Liver (tissue), 9 donors: ENCODE results near the gene CIB4. TPM values are rescaled to one million over a fixed set of nuclear protein-coding genes. Genes with fewer than 3 reads are reported as not detected.
A peak's percentile ranks its signal among the peaks of the same experiment; 100 is the strongest.

Experiments
- DNase-seq: peaks from one replicate; pipeline ENCODE4 v3.0.0-alpha.2; 2017; ENCODE audit warnings: low spot score
- H3K27ac ChIP-seq, 2 donors: one replicate each; pipeline ENCODE4 v1.7.0; 2013; ENCODE audit warnings: inconsistent platforms in 2 of 2, low read length in 2 of 2, control low read depth in 1 of 2, low read depth in 1 of 2, mild to moderate bottlenecking in 1 of 2
- H3K27me3 ChIP-seq, 4 donors: one replicate each; pipeline versions ENCODE4 v1.6.1 to v1.7.0; 2013; ENCODE audit warnings: low read length in 3 of 4, inconsistent platforms in 1 of 4, mild to moderate bottlenecking in 1 of 4, moderate library complexity in 1 of 4; ENCODE audit not compliant: control insufficient read depth in 4 of 4, insufficient read depth in 4 of 4
- H3K36me3 ChIP-seq, 4 donors: one replicate each; pipeline versions ENCODE4 v1.6.1 to v1.7.0; 2013; ENCODE audit warnings: low read length in 3 of 4, mild to moderate bottlenecking in 3 of 4, low read depth in 1 of 4, moderate library complexity in 1 of 4; ENCODE audit not compliant: control insufficient read depth in 4 of 4, insufficient read depth in 3 of 4
- H3K4me1 ChIP-seq, 4 donors: one replicate each; pipeline versions ENCODE4 v1.6.1 to v1.7.0; 2013; ENCODE audit warnings: low read length in 3 of 4, mild to moderate bottlenecking in 3 of 4, moderate library complexity in 1 of 4; ENCODE audit not compliant: control insufficient read depth in 4 of 4, insufficient read depth in 4 of 4
- H3K4me3 ChIP-seq, 3 donors: one replicate each; pipeline versions ENCODE4 v1.6.1 to v1.7.0; 2013; ENCODE audit warnings: low read length in 3 of 3, control low read depth in 1 of 3, low read depth in 1 of 3, mild to moderate bottlenecking in 1 of 3
- H3K9ac ChIP-seq, 2 donors: one replicate each; pipeline ENCODE4 v1.7.0; 2013; ENCODE audit warnings: low read length in 2 of 2, mild to moderate bottlenecking in 2 of 2, moderate library complexity in 2 of 2, control low read depth in 1 of 2, low read depth in 1 of 2
- H3K9me3 ChIP-seq, 4 donors: one replicate each; pipeline versions ENCODE4 v1.6.1 to v1.7.0; 2013; ENCODE audit warnings: low read length in 3 of 4; ENCODE audit not compliant: control insufficient read depth in 4 of 4
- CTCF ChIP-seq: fragments of 150-350 bp; IDR thresholded peaks from 2 replicates; pipeline ENCODE4 v1.5.1; 2017; ENCODE audit warnings: improper control_type of control experiment, low read depth, low read length; ENCODE audit not compliant: missing input control
- EGR1 ChIP-seq, 2 donors: IDR thresholded peaks; 2 replicates each; pipeline ENCODE4 v1.6.1; 2016 to 2018; ENCODE audit warnings: antibody characterized with exemption in 2 of 2, low read depth in 2 of 2
- FOXA1 ChIP-seq: IDR thresholded peaks from 2 replicates; pipeline ENCODE4 v1.6.1; 2016; ENCODE audit warnings: antibody characterized with exemption
- FOXA2 ChIP-seq: IDR thresholded peaks from 2 replicates; pipeline ENCODE4 v1.6.1; 2016; ENCODE audit warnings: antibody characterized with exemption
- GABPA ChIP-seq, 2 donors: IDR thresholded peaks in 1 of 2; conservative IDR thresholded peaks in 1 of 2; 2 replicates each; pipeline ENCODE4 v1.6.1; 2016; ENCODE audit warnings: antibody characterized with exemption in 2 of 2, mild to moderate bottlenecking in 1 of 2, moderate library complexity in 1 of 2
- HNF4A ChIP-seq, 2 donors: conservative IDR thresholded peaks; 2 replicates each; pipeline ENCODE4 v1.6.1; 2016; ENCODE audit warnings: antibody characterized with exemption in 2 of 2, mild to moderate bottlenecking in 2 of 2
- HNF4G ChIP-seq: IDR thresholded peaks from 2 replicates; pipeline ENCODE4 v1.6.1; 2016; ENCODE audit warnings: antibody characterized with exemption
- NR2F2 ChIP-seq: IDR thresholded peaks from 2 replicates; pipeline ENCODE4 v1.6.1; 2016; ENCODE audit warnings: antibody characterized with exemption
- RAD21 ChIP-seq, 2 donors: IDR thresholded peaks; 2 replicates each; pipeline ENCODE4 v1.6.1; 2016; ENCODE audit warnings: antibody characterized with exemption in 2 of 2, mild to moderate bottlenecking in 2 of 2
- RXRA ChIP-seq, 2 donors: IDR thresholded peaks; 2 replicates each; pipeline ENCODE4 v1.6.1; 2017 to 2018; ENCODE audit warnings: antibody characterized with exemption in 2 of 2, mild to moderate bottlenecking in 1 of 2
- YY1 ChIP-seq: IDR thresholded peaks from 2 replicates; pipeline ENCODE4 v1.6.1; 2016; ENCODE audit warnings: antibody characterized with exemption, mild to moderate bottlenecking
- WGBS: extraction: QIAGEN DNeasy Blood & Tissue Kit; methylation state at CpG from one replicate; pipeline ENCODE4 v1.1.7; 2013; 5-methylcytosine and 5-hydroxymethylcytosine counted together
- polyA plus RNA-seq, 2 donors: library from polyadenylated mRNA; stranded (reverse) in 1 of 2; unstranded in 1 of 2; fragments of 200-250 nt in 1 of 2; fragments of >200 nt in 1 of 2; fragmentation: Nextera tagmentation in 1 of 2; extraction: Ambion mirVana in 1 of 2; gene quantifications; one replicate each; pipeline versions ENCODE4 v1.2.1 to v1.2.3, GENCODE V29; 2013 to 2015
- total RNA-seq, 2 donors: library from RNA; depleted of rRNA; stranded (reverse); fragments of >200 nt; gene quantifications; one replicate each; pipeline ENCODE4 v1.2.3, GENCODE V29; 2014
- TF ChIP-seq, protein P1 (sequence below): IDR thresholded peaks from 2 replicates; pipeline ENCODE4 v1.6.1; 2016; ENCODE audit warnings: antibody characterized with exemption
- TF ChIP-seq, protein P2 (sequence below): IDR thresholded peaks from 2 replicates; pipeline ENCODE4 v1.6.1; 2016; ENCODE audit warnings: antibody characterized with exemption, mild to moderate bottlenecking
- TF ChIP-seq, protein P3 (sequence below): IDR thresholded peaks from 2 replicates; pipeline ENCODE4 v1.6.1; 2016; ENCODE audit warnings: antibody characterized with exemption
- donor health status: healthy.
- donor health status: healthy.
- donor health status: healthy.
- donor health status: healthy.
- donor health status: healthy.

CIB4 gene
- total and polyA plus RNA-seq, 4 donors: not detected

GRCh38 chr2:26650713-26651469 lies 9.7 kb upstream of the CIB4 start:
- H3K9me3 ChIP-seq: no peaks in the 10 kb centered on the region
- H3K9ac ChIP-seq: no peak overlapping the region
- no peak overlapping the region for H3K4me3 ChIP-seq
- peak; percentile 17 for DNase-seq
- no peaks in the 10 kb centered on the region for H3K36me3 ChIP-seq
- WGBS: 81% methylated on average over 12 of the region's 12 CpGs
- H3K27me3 ChIP-seq: peaks cover 0 to 9% (median 0%) of the 10 kb centered on the region in 4 donors
- no peaks in the 10 kb centered on the region for H3K4me1 ChIP-seq
- TF ChIP-seq YY1 (no peak), RXRA (IDR thresholded peaks at IDR 0.05) (no peak)
- no peak overlapping the region for H3K27ac ChIP-seq

DNA sequence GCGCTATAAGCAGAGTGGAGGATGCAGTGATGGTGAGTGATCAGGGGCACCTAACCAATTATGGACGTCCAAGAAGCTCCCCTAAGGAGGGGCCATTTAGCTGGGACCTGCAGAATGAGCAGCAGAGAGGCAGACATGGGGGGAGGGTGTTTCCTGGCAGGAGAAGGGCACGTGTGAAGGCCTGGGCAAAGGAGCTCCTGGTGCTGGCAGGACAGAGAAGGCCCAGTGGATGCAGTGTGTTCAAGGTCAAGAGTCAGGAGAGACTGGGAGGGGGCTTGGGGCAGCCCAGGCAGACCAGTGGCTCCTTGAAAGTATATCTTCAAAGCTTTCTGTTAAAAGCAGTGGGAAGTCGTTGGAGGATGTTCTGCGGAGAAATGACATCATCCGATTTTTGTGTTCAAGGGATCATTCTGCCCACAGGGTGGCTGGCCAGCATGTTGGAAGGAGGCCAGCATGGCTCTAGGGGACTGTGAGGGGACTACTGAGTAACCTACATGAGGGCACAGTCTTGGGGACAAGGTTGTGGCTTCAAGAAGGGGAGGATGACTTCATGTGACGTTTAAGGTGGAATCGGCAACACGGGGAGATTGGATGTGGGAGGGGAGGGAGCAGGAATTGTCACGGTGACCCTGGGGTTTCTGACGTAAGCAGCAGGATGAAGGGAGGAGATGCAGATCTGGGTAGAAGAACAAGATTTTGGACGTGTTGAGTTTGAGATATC lies 9.0 kb upstream of the CIB4 start:
- Histone ChIP-seq H3K4me1 (no peaks in the 10 kb centered on the region), H3K9me3 (no peaks in the 10 kb centered on the region), H3K9ac (no peak overlapping the region), H3K36me3 (no peaks in the 10 kb centered on the region), H3K27me3 (peaks cover 0 to 12% (median 0%) of the 10 kb centered on the region in 4 donors), H3K4me3 (no peak overlapping the region), H3K27ac (no peak overlapping the region)
- 73% methylated on average over 12 of the region's 12 CpGs for WGBS
- TF ChIP-seq, protein P1, sequence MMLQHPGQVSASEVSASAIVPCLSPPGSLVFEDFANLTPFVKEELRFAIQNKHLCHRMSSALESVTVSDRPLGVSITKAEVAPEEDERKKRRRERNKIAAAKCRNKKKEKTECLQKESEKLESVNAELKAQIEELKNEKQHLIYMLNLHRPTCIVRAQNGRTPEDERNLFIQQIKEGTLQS: no peak
- no peak for TF ChIP-seq FOXA1
- TF ChIP-seq NR2F2: no peak
- TF ChIP-seq, protein P2, sequence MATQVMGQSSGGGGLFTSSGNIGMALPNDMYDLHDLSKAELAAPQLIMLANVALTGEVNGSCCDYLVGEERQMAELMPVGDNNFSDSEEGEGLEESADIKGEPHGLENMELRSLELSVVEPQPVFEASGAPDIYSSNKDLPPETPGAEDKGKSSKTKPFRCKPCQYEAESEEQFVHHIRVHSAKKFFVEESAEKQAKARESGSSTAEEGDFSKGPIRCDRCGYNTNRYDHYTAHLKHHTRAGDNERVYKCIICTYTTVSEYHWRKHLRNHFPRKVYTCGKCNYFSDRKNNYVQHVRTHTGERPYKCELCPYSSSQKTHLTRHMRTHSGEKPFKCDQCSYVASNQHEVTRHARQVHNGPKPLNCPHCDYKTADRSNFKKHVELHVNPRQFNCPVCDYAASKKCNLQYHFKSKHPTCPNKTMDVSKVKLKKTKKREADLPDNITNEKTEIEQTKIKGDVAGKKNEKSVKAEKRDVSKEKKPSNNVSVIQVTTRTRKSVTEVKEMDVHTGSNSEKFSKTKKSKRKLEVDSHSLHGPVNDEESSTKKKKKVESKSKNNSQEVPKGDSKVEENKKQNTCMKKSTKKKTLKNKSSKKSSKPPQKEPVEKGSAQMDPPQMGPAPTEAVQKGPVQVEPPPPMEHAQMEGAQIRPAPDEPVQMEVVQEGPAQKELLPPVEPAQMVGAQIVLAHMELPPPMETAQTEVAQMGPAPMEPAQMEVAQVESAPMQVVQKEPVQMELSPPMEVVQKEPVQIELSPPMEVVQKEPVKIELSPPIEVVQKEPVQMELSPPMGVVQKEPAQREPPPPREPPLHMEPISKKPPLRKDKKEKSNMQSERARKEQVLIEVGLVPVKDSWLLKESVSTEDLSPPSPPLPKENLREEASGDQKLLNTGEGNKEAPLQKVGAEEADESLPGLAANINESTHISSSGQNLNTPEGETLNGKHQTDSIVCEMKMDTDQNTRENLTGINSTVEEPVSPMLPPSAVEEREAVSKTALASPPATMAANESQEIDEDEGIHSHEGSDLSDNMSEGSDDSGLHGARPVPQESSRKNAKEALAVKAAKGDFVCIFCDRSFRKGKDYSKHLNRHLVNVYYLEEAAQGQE: no peak
- no peak for TF ChIP-seq GABPA (IDR thresholded peaks at IDR 0.05 in 1 of 2, conservative IDR thresholded peaks at IDR 0.05 in 1 of 2)
- no peak for TF ChIP-seq HNF4G
- TF ChIP-seq, protein P3, sequence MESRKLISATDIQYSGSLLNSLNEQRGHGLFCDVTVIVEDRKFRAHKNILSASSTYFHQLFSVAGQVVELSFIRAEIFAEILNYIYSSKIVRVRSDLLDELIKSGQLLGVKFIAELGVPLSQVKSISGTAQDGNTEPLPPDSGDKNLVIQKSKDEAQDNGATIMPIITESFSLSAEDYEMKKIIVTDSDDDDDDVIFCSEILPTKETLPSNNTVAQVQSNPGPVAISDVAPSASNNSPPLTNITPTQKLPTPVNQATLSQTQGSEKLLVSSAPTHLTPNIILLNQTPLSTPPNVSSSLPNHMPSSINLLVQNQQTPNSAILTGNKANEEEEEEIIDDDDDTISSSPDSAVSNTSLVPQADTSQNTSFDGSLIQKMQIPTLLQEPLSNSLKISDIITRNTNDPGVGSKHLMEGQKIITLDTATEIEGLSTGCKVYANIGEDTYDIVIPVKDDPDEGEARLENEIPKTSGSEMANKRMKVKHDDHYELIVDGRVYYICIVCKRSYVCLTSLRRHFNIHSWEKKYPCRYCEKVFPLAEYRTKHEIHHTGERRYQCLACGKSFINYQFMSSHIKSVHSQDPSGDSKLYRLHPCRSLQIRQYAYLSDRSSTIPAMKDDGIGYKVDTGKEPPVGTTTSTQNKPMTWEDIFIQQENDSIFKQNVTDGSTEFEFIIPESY: no peak
- no peak for TF ChIP-seq RAD21 (IDR thresholded peaks at IDR 0.05)
- no peak for TF ChIP-seq CTCF
- no peak for TF ChIP-seq RXRA (IDR thresholded peaks at IDR 0.05)
- no peak for TF ChIP-seq YY1
- no peak for TF ChIP-seq EGR1 (IDR thresholded peaks at IDR 0.05; ENCODE audit: low read depth in 2 of 2)
- TF ChIP-seq FOXA2: no peak
- no peak for TF ChIP-seq HNF4A (conservative IDR thresholded peaks at IDR 0.05)
- DNase-seq: peak; percentile 17
